ENCODE results near the gene PPFIA3.

DNA sequence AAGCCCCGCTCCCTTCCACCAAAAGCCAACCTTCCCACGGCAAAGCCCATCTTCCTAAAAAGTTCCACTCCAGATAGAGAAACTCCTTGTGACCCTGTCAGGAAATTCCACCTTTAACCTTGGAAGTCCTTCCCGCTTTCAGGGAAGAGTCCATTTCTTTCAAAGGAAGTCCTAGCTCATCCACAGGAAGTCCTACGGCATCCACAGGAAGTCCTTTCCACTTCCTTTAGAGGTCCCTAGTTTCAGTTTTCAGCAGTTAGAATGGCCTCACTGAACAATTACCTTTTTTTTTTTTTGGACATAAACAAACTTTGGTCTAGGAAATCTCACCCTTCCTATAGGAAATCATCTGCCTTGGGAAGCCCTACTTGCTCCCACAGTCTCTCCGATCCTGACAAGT is 69.9 kb downstream of the PPFIA3 start:
- TF ChIP-seq, protein P1, sequence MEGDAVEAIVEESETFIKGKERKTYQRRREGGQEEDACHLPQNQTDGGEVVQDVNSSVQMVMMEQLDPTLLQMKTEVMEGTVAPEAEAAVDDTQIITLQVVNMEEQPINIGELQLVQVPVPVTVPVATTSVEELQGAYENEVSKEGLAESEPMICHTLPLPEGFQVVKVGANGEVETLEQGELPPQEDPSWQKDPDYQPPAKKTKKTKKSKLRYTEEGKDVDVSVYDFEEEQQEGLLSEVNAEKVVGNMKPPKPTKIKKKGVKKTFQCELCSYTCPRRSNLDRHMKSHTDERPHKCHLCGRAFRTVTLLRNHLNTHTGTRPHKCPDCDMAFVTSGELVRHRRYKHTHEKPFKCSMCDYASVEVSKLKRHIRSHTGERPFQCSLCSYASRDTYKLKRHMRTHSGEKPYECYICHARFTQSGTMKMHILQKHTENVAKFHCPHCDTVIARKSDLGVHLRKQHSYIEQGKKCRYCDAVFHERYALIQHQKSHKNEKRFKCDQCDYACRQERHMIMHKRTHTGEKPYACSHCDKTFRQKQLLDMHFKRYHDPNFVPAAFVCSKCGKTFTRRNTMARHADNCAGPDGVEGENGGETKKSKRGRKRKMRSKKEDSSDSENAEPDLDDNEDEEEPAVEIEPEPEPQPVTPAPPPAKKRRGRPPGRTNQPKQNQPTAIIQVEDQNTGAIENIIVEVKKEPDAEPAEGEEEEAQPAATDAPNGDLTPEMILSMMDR (IDR thresholded peaks at IDR 0.05; ENCODE audit: low read length): no peak
- TF ChIP-seq EZH2 (optimal IDR thresholded peaks at IDR 0.05; ENCODE audit: low read depth, low read length): no peak
- TF ChIP-seq EZH2phosphoT487 (IDR thresholded peaks at IDR 0.05; ENCODE audit: low read length): no peak
